AG04450 (cell line): ENCODE measurements around the gene ECE2. TPM values are rescaled to one million over a fixed set of nuclear protein-coding genes. Genes with fewer than 3 reads are reported as not detected.

Source experiments
- CTCF ChIA-PET: fragments of 300-600, 350-600 bp; formaldehyde crosslinking; extraction: SDS; loops from one replicate; lab custom pipeline; 2022; ENCODE audit warnings: antibody characterized with exemption, inconsistent platforms; lab: Charles Lee
- POLR2A ChIA-PET: fragments of 350-600 bp; formaldehyde crosslinking; extraction: SDS; loops from one replicate; lab custom pipeline; 2021; ENCODE audit warnings: antibody characterized with exemption, inconsistent platforms; lab: Yijun Ruan, JAX
- DNase-seq: peaks from one replicate; pipeline ENCODE4 v3.0.0-alpha.2; 2011; ENCODE audit warnings: low read depth, low spot score
- H3K27ac ChIP-seq: one replicate; pipeline ENCODE4 v1.5.1; 2012; ENCODE audit warnings: low read depth, low read length, control low read depth
- H3K27me3 ChIP-seq: one replicate; pipeline ENCODE4 v1.6.0; 2012; ENCODE audit warnings: low read length; ENCODE audit not compliant: control insufficient read depth, insufficient read depth
- H3K4me3 ChIP-seq: 2 replicates; pipeline ENCODE4 v1.5.1; 2011; ENCODE audit warnings: mild to moderate bottlenecking, low read depth, low read length, control low read depth
- H3K9me3 ChIP-seq: 2 replicates; pipeline ENCODE4 v1.5.1; 2012; ENCODE audit warnings: low read length; ENCODE audit not compliant: control insufficient read depth, insufficient read depth
- polyA plus RNA-seq: library from polyadenylated mRNA; depleted of rRNA; stranded (reverse); fragments of >200 nt; gene quantifications from 2 replicates; pipeline ENCODE4 v1.2.3, GENCODE V29; 2011
- TF ChIP-seq, protein P1 (sequence below): IDR thresholded peaks from 2 replicates; pipeline ENCODE4 v1.5.1; 2011; ENCODE audit warnings: low read depth, low read length, control low read depth, inconsistent platforms

The ECE2 gene
- polyA plus RNA-seq, 1 experiment: not detected

DNA sequence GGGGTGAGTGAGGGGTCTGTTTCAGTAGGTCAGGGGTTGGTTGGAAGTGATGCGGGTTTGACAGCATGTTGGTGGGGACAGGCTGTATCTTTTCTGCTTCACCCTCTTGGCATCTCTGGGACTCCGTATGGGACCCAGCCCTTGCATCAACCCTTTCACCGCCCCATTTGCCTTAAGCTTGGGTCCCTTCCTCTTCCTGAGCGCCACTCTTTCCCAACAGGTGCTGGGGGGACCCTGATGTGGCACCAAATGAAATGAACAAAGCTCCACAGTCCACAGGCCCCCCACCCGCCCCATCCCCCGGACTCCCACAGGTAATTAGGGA, 39.7 kb downstream of the ECE2 start:
- ChIA-PET POLR2A (interaction anchor here (0.9 to 1.6 kb wide), 5 partner anchors 11 to 66 kb away, joined by 3 to 7 read pairs (median 3); partner anchors contain the start of genes CLCN2, EEF1AKMT4, FAM131A and POLR2H), CTCF (no interaction called here)
- peak overlapping the region; percentile 77 for H3K27ac ChIP-seq
- peak overlapping the region; percentile 90 for H3K4me3 ChIP-seq
- H3K9me3 ChIP-seq: peaks cover 3% of the 10 kb centered on the region; the same call in 1 of the 2 replicates
- H3K27me3 ChIP-seq: no peaks in the 10 kb centered on the region
- no peak for DNase-seq
- TF ChIP-seq, protein P1, sequence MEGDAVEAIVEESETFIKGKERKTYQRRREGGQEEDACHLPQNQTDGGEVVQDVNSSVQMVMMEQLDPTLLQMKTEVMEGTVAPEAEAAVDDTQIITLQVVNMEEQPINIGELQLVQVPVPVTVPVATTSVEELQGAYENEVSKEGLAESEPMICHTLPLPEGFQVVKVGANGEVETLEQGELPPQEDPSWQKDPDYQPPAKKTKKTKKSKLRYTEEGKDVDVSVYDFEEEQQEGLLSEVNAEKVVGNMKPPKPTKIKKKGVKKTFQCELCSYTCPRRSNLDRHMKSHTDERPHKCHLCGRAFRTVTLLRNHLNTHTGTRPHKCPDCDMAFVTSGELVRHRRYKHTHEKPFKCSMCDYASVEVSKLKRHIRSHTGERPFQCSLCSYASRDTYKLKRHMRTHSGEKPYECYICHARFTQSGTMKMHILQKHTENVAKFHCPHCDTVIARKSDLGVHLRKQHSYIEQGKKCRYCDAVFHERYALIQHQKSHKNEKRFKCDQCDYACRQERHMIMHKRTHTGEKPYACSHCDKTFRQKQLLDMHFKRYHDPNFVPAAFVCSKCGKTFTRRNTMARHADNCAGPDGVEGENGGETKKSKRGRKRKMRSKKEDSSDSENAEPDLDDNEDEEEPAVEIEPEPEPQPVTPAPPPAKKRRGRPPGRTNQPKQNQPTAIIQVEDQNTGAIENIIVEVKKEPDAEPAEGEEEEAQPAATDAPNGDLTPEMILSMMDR: no peak

- peak overlapping the region; percentile 90 for H3K4me3 ChIP-seq
- H3K27me3 ChIP-seq: no peaks in the 10 kb centered on the region
- TF ChIP-seq, protein P1: no peak
- peaks cover 3% of the 10 kb centered on the region; the same call in 1 of the 2 replicates for H3K9me3 ChIP-seq
- POLR2A ChIA-PET: interaction anchor here (0.9 to 1.6 kb wide), 6 partner anchors 10 to 66 kb away, joined by 3 to 7 read pairs (median 3); partner anchors contain the start of genes CLCN2, EEF1AKMT4, FAM131A and POLR2H
- no peak for DNase-seq
- peak overlapping the region; percentile 77 for H3K27ac ChIP-seq
- CTCF ChIA-PET: interaction anchor here (0.7 kb wide), 1 partner anchor 55 kb away, joined by 4 read pairs; no protein-coding TSS in a partner anchor
Observed at GRCh38 chr3:184315871-184316661, 40.2 kb downstream of the ECE2 start.

- no peaks in the 10 kb centered on the region for H3K27me3 ChIP-seq
- TF ChIP-seq, protein P1: no peak
- H3K4me3 ChIP-seq: peak overlapping the region; percentile 90
- no peak overlapping the region for H3K27ac ChIP-seq
- DNase-seq: no peak
- ChIA-PET POLR2A (interaction anchor here (1.0 to 1.6 kb wide), 2 partner anchors 11 to 17 kb away, joined by 3 to 7 read pairs; no protein-coding TSS in a partner anchor), CTCF (interaction anchor here (0.7 kb wide), 1 partner anchor 55 kb away, joined by 4 read pairs; no protein-coding TSS in a partner anchor)
- peaks cover 3% of the 10 kb centered on the region; the same call in 1 of the 2 replicates for H3K9me3 ChIP-seq
Observed at GRCh38 chr3:184316792-184317191, 41.0 kb downstream of the ECE2 start.

GRCh38 chr3:184317201-184317600, 41.4 kb downstream of the ECE2 start:
- TF ChIP-seq, protein P1: no peak
- Histone ChIP-seq H3K27me3 (no peaks in the 10 kb centered on the region), H3K9me3 (peaks cover 3% of the 10 kb centered on the region; the same call in 1 of the 2 replicates), H3K27ac (no peak overlapping the region), H3K4me3 (peak overlapping the region; percentile 90)
- ChIA-PET POLR2A (no interaction called here), CTCF (no interaction called here)
- DNase-seq: no peak

- Histone ChIP-seq H3K27ac (peak overlapping the region; percentile 39), H3K4me3 (peak overlapping the region; percentile 35; the same call in 1 of the 2 replicates), H3K27me3 (no peaks in the 10 kb centered on the region), H3K9me3 (peaks cover 2% of the 10 kb centered on the region; the same call in 1 of the 2 replicates)
- DNase-seq: peak; percentile 90
- CTCF ChIA-PET: interaction anchor here (0.7 kb wide), 1 partner anchor 70 kb away, joined by 3 read pairs; no protein-coding TSS in a partner anchor
- POLR2A ChIA-PET: interaction anchor here (0.5 to 1.2 kb wide), 5 partner anchors 8 to 146 kb away, joined by 3 read pairs; no protein-coding TSS in a partner anchor
- TF ChIP-seq, protein P1: no peak
Observed at GRCh38 chr3:184320104-184320445, 44.3 kb downstream of the ECE2 start.
